Gastroesophageal sphincter (tissue), 3 donors: ENCODE results near the gene DDX31.

ENCODE experiments used
- CTCF ChIP-seq, 4 experiments: fragments of 200-600 bp in 2 of 4; fragments of 450-650 bp in 2 of 4; sonication (generic) in 1 of 4; IDR thresholded peaks; one replicate each; pipeline ENCODE4 v1.5.1; 2017 to 2019; ENCODE audit warnings: antibody characterized with exemption in 4 of 4, mild to moderate bottlenecking in 2 of 4, moderate library complexity in 2 of 4
- POLR2A ChIP-seq, 2 donors: fragments of 450-650 bp; IDR thresholded peaks; one replicate each; pipeline ENCODE4 v1.6.1; 2017; ENCODE audit warnings: antibody characterized with exemption in 2 of 2, mild to moderate bottlenecking in 2 of 2, moderate library complexity in 1 of 2

GRCh38 chr9:132698989-132699388 lies 29.2 kb upstream of the DDX31 start:
- no peak for TF ChIP-seq CTCF (IDR thresholded peaks at IDR 0.05)
- TF ChIP-seq POLR2A (IDR thresholded peaks at IDR 0.05): no peak
